HG02840 (cell line): ENCODE data around the gene NRG3.

ENCODE experiments used
- ATAC-seq: cut with Tn5 transposase; IDR thresholded peaks from one replicate; pipeline ENCODE4 v1.9.1; 2021; ENCODE audit warnings: mild to moderate bottlenecking, moderate library complexity, moderate number of reproducible peaks; ENCODE audit not compliant: unreplicated experiment, low FRiP score

Gene NRG3

GRCh38 chr10:82194419-82194818, 319.4 kb downstream of the NRG3 start:
- no peak for ATAC-seq

- no peak for ATAC-seq
Measured at GRCh38 chr10:82206831-82207230, 331.8 kb downstream of the NRG3 start.

- ATAC-seq: no peak
Measured at GRCh38 chr10:82208726-82209125, 333.7 kb downstream of the NRG3 start.

GRCh38 chr10:82210331-82210730, 335.3 kb downstream of the NRG3 start:
- no peak for ATAC-seq

GRCh38 chr10:82211346-82211745, 336.4 kb downstream of the NRG3 start:
- no peak for ATAC-seq

GRCh38 chr10:82212753-82213152, 337.8 kb downstream of the NRG3 start:
- ATAC-seq: no peak

- no peak for ATAC-seq
Measured at GRCh38 chr10:82213784-82214183, 338.8 kb downstream of the NRG3 start.

- ATAC-seq: no peak
Measured at GRCh38 chr10:82221056-82221455, 346.1 kb downstream of the NRG3 start.

GRCh38 chr10:82221601-82222149, 346.7 kb downstream of the NRG3 start:
- no peak for ATAC-seq

- no peak for ATAC-seq
Measured at GRCh38 chr10:82228701-82229100, 353.7 kb downstream of the NRG3 start.

- ATAC-seq: no peak
Measured at GRCh38 chr10:82234173-82234572, 359.2 kb downstream of the NRG3 start.

GRCh38 chr10:82236084-82236731, 361.2 kb downstream of the NRG3 start:
- no peak for ATAC-seq

- ATAC-seq: no peak
Measured at GRCh38 chr10:82238291-82238690, 363.3 kb downstream of the NRG3 start.

GRCh38 chr10:82240408-82240807, 365.4 kb downstream of the NRG3 start:
- no peak for ATAC-seq

- ATAC-seq: no peak
Measured at GRCh38 chr10:82242778-82243177, 367.8 kb downstream of the NRG3 start.

GRCh38 chr10:82245157-82245556, 370.2 kb downstream of the NRG3 start:
- ATAC-seq: no peak

- no peak for ATAC-seq
Measured at GRCh38 chr10:82245906-82246560, 371.0 kb downstream of the NRG3 start.

GRCh38 chr10:82249141-82249540, 374.1 kb downstream of the NRG3 start:
- ATAC-seq: no peak

GRCh38 chr10:82251222-82251906, 376.4 kb downstream of the NRG3 start:
- ATAC-seq: no peak

- no peak for ATAC-seq
Measured at GRCh38 chr10:82252081-82252480, 377.1 kb downstream of the NRG3 start.

- no peak for ATAC-seq
Measured at GRCh38 chr10:82254237-82254636, 379.2 kb downstream of the NRG3 start.
